IMR-90 (cell line): ENCODE measurements around the gene GINS3. TPM values are rescaled to one million over a fixed set of nuclear protein-coding genes. Genes with fewer than 3 reads are reported as not detected.

ENCODE experiments used
- ATAC-seq: fragments of 200-7000 bp; cut with Tn5 transposase; 2 replicates; pipeline ENCODE4 v1.9.1; 2020; ENCODE audit warnings: low read depth, mild to moderate bottlenecking, moderate library complexity
- BruUV-seq: library from RNA; stranded (reverse); fragments of 400-500 nt; replicated peaks from 2 replicates; lab custom pipeline; 2021; lab: Mats Ljungman, UMichigan
- CTCF ChIA-PET: fragments of 300-600 bp; formaldehyde crosslinking; extraction: SDS; loops from one replicate; lab custom pipeline; 2021; ENCODE audit warnings: antibody characterized with exemption; lab: Yijun Ruan, JAX
- POLR2A ChIA-PET: fragments of 300-600 bp; sonication (Branson Sonifier 250); formaldehyde crosslinking; loops from one replicate; lab custom pipeline; 2022; ENCODE audit warnings: antibody characterized with exemption; ENCODE audit not compliant: unreplicated experiment; lab: Charles Lee
- DNase-seq: peaks from one replicate; pipeline ENCODE4 v3.0.0; 2013
- H2AFZ ChIP-seq: replicated peaks from 2 replicates; pipeline ENCODE3; 2013; ENCODE audit warnings: low read length, mild to moderate bottlenecking; ENCODE audit not compliant: poor library complexity
- H2AK5ac ChIP-seq: 2 replicates; pipeline ENCODE4 v1.6.1; 2013; ENCODE audit warnings: low read depth, low read length, inconsistent platforms
- H2AK9ac ChIP-seq: replicated peaks from 2 replicates; pipeline ENCODE3; 2013; ENCODE audit warnings: mild to moderate bottlenecking, low read depth, low read length, moderate library complexity; ENCODE audit not compliant: poor library complexity
- H2BK120ac ChIP-seq: 2 replicates; pipeline ENCODE4 v1.6.1; 2013; ENCODE audit warnings: low read depth, low read length, inconsistent platforms
- H2BK15ac ChIP-seq: 3 replicates; pipeline ENCODE4 v1.6.1; 2013; ENCODE audit warnings: low read depth, low read length, inconsistent platforms
- H2BK20ac ChIP-seq: 2 replicates; pipeline ENCODE4 v1.6.1; 2013; ENCODE audit warnings: low read depth, mild to moderate bottlenecking, inconsistent platforms, low read length, moderate library complexity
- H2BK5ac ChIP-seq: 2 replicates; pipeline ENCODE4 v1.6.1; 2013; ENCODE audit warnings: mild to moderate bottlenecking, low read depth, low read length, inconsistent platforms; ENCODE audit not compliant: poor library complexity, severe bottlenecking
- H3K14ac ChIP-seq: replicated peaks from 2 replicates; pipeline ENCODE4 v1.6.1; 2013; ENCODE audit warnings: low read depth, low read length, inconsistent platforms
- H3K18ac ChIP-seq: 2 replicates; pipeline ENCODE4 v1.6.1; 2013; ENCODE audit warnings: low read depth, low read length, control low read depth
- H3K23ac ChIP-seq: 2 replicates; pipeline ENCODE4 v1.6.1; 2013; ENCODE audit warnings: low read depth, low read length, inconsistent platforms
- H3K27ac ChIP-seq: 2 replicates; pipeline ENCODE4 v1.5.1; 2013; ENCODE audit warnings: mild to moderate bottlenecking, control low read depth, low read length; ENCODE audit not compliant: insufficient read depth
- H3K27me3 ChIP-seq: 2 replicates; pipeline ENCODE4 v1.6.1; 2013; ENCODE audit warnings: low read length; ENCODE audit not compliant: control insufficient read depth, insufficient read depth
- H3K36me3 ChIP-seq: 2 replicates; pipeline ENCODE4 v1.6.1; 2013; ENCODE audit warnings: low read length, mixed read lengths; ENCODE audit not compliant: control insufficient read depth, insufficient read depth
- H3K4ac ChIP-seq: 2 replicates; pipeline ENCODE4 v1.6.1; 2013; ENCODE audit warnings: low read depth, low read length, inconsistent platforms
- H3K4me1 ChIP-seq: 2 replicates; pipeline ENCODE4 v1.6.1; 2013; ENCODE audit warnings: low read length, mixed read lengths; ENCODE audit not compliant: control insufficient read depth, insufficient read depth
- H3K4me2 ChIP-seq: 2 replicates; pipeline ENCODE4 v1.6.1; 2013; ENCODE audit warnings: low read depth, mild to moderate bottlenecking, control low read depth, low read length, moderate library complexity
- H3K4me3 ChIP-seq: 2 replicates; pipeline ENCODE4 v1.5.1; 2013; ENCODE audit warnings: low read depth, mild to moderate bottlenecking, control low read depth, low read length, moderate library complexity; ENCODE audit not compliant: insufficient read depth
- H3K56ac ChIP-seq: 2 replicates; pipeline ENCODE4 v1.6.1; 2013; ENCODE audit warnings: low read length, inconsistent platforms; ENCODE audit not compliant: insufficient read depth; ENCODE audit errors: extremely low read depth
- H3K79me1 ChIP-seq, 2 experiments: 2 replicates each; pipeline ENCODE4 v1.6.1; 2013; ENCODE audit warnings: low read length in 2 of 2, inconsistent platforms in 1 of 2, low read depth in 1 of 2
- H3K9ac ChIP-seq: 2 replicates; pipeline ENCODE4 v1.6.1; 2013; ENCODE audit warnings: low read depth, low read length, control low read depth
- H3K9me1 ChIP-seq: 2 replicates; pipeline ENCODE4 v1.6.1; 2013; ENCODE audit warnings: low read length, inconsistent platforms; ENCODE audit not compliant: insufficient read depth
- H3K9me3 ChIP-seq: 2 replicates; pipeline ENCODE4 v1.6.1; 2013; ENCODE audit warnings: low read length; ENCODE audit not compliant: control insufficient read depth, insufficient read depth
- H4K20me1 ChIP-seq: 2 replicates; pipeline ENCODE4 v1.6.1; 2013; ENCODE audit warnings: low read length, inconsistent platforms; ENCODE audit not compliant: insufficient read depth
- H4K5ac ChIP-seq: 2 replicates; pipeline ENCODE4 v1.6.1; 2013; ENCODE audit warnings: mild to moderate bottlenecking, low read depth, low read length, control low read depth
- H4K8ac ChIP-seq, 2 experiments: 2 replicates each; pipeline ENCODE4 v1.6.1; 2013; ENCODE audit warnings: low read depth in 2 of 2, low read length in 2 of 2, control low read depth in 1 of 2, inconsistent platforms in 1 of 2
- H4K91ac ChIP-seq: 2 replicates; pipeline ENCODE4 v1.6.1; 2013; ENCODE audit warnings: low read depth, low read length, inconsistent platforms; ENCODE audit not compliant: insufficient read depth
- BHLHE40 ChIP-seq: fragments of 150-350 bp; IDR thresholded peaks from 2 replicates; pipeline ENCODE4 v1.6.1; 2016; ENCODE audit warnings: mild to moderate bottlenecking, low read depth, low read length
- CEBPB ChIP-seq: IDR thresholded peaks from 2 replicates; pipeline ENCODE4 v1.6.1; 2012; ENCODE audit warnings: low read depth, low read length, improper control_type of control experiment
- CHD1 ChIP-seq: IDR thresholded peaks from 2 replicates; pipeline ENCODE4 v1.6.1; 2012; ENCODE audit warnings: low read depth, low read length, improper control_type of control experiment
- ELK1 ChIP-seq: fragments of 150-350 bp; IDR thresholded peaks from 2 replicates; pipeline ENCODE4 v1.6.1; 2016; ENCODE audit warnings: low read depth, mild to moderate bottlenecking, low read length, moderate library complexity, borderline replicate concordance
- FOS ChIP-seq: fragments of 150-350 bp; IDR thresholded peaks from 2 replicates; pipeline ENCODE4 v1.6.1; 2016; ENCODE audit warnings: low read depth, low read length
- MAFK ChIP-seq: IDR thresholded peaks from 2 replicates; pipeline ENCODE4 v1.6.1; 2012; ENCODE audit warnings: low read depth, low read length, improper control_type of control experiment
- MAZ ChIP-seq: IDR thresholded peaks from 2 replicates; pipeline ENCODE4 v1.6.1; 2012; ENCODE audit warnings: low read depth, mild to moderate bottlenecking, low read length, improper control_type of control experiment, moderate library complexity, borderline replicate concordance
- MXI1 ChIP-seq: IDR thresholded peaks from 2 replicates; pipeline ENCODE4 v1.6.1; 2012; ENCODE audit warnings: low read depth, mild to moderate bottlenecking, low read length, moderate library complexity, borderline replicate concordance
- NFE2L2 ChIP-seq: fragments of 150-350 bp; IDR thresholded peaks from 2 replicates; pipeline ENCODE4 v1.6.1; 2016; ENCODE audit warnings: low read depth, mild to moderate bottlenecking, low read length
- POLR2A ChIP-seq: IDR thresholded peaks from 2 replicates; pipeline ENCODE4 v1.6.1; 2012; ENCODE audit warnings: mild to moderate bottlenecking, low read depth, low read length
- RAD21 ChIP-seq: IDR thresholded peaks from 2 replicates; pipeline ENCODE4 v1.6.1; 2012; ENCODE audit warnings: low read length, improper control_type of control experiment
- RCOR1 ChIP-seq: IDR thresholded peaks from 2 replicates; pipeline ENCODE4 v1.6.1; 2012; ENCODE audit warnings: mild to moderate bottlenecking, low read length, improper control_type of control experiment; ENCODE audit not compliant: insufficient replicate concordance
- RFX5 ChIP-seq: IDR thresholded peaks from 2 replicates; pipeline ENCODE4 v1.8.0; 2012; ENCODE audit warnings: low read depth, mild to moderate bottlenecking, low read length, moderate library complexity
- SMC3 ChIP-seq: fragments of 150-350 bp; IDR thresholded peaks from 2 replicates; pipeline ENCODE4 v1.6.1; 2016; ENCODE audit warnings: low read depth, mild to moderate bottlenecking, antibody characterized with exemption, low read length, moderate library complexity
- dilution Hi-C: fragments of 300-500 bp; cut with HindIII; formaldehyde crosslinking; loops from one replicate; pipeline ENCODE4 v1.14.3; 2018; ENCODE audit warnings: low sequenced_read_pairs; ENCODE audit not compliant: unreplicated experiment
- in situ Hi-C: fragments of 300-500 bp; cut with MboI; formaldehyde crosslinking; loops from 3 replicates; pipeline ENCODE4 v1.14.3; 2019; ENCODE audit warnings: low sequenced_read_pairs, inconsistent platforms, mixed read lengths
- intact Hi-C: fragments of 100-400 bp; cut with micrococcal nuclease; formaldehyde crosslinking; loops from 2 replicates; pipeline ENCODE4 v1.10.0; 2022
- polyA plus RNA-seq, 3 experiments: library from polyadenylated mRNA; depleted of rRNA; stranded (reverse); fragments of >200 nt; gene quantifications; 2 replicates each; pipeline ENCODE4 v1.2.3, GENCODE V29; 2012; ENCODE audit warnings: low replicate concordance in 1 of 3
- total RNA-seq: library from RNA; depleted of rRNA; stranded (reverse); fragments of >200 nt; gene quantifications from 2 replicates; pipeline ENCODE4 v1.2.3, GENCODE V29; 2012
- TF ChIP-seq, protein P1 (sequence below): conservative IDR thresholded peaks from 2 replicates; pipeline ENCODE4 v1.5.1; 2012; ENCODE audit warnings: mild to moderate bottlenecking, low read depth, low read length, improper control_type of control experiment
- TF ChIP-seq, protein P2 (sequence below): fragments of 150-350 bp; IDR thresholded peaks from 2 replicates; pipeline ENCODE4 v1.6.1; 2017; ENCODE audit warnings: mild to moderate bottlenecking, antibody characterized with exemption, low read length, low read depth

GINS3 gene
- total and polyA plus RNA-seq, 2 of the 4 experiments (the other 2 are of a cell fraction) = 5.2 to 5.4 TPM

- H3K27me3 ChIP-seq = no peaks in the 10 kb centered on the region
- H4K5ac ChIP-seq = no peak overlapping the region
- H3K27ac ChIP-seq = no peak overlapping the region
- H3K4me2 ChIP-seq = no peak overlapping the region
- no peak overlapping the region for H2BK15ac ChIP-seq
- no peak overlapping the region for H3K9ac ChIP-seq
- DNase-seq = no peak
- H4K91ac ChIP-seq = no peak overlapping the region
- H2BK120ac ChIP-seq = no peak overlapping the region
- no peak overlapping the region for H2BK20ac ChIP-seq
- no peaks in the 10 kb centered on the region for H3K9me1 ChIP-seq
- no TSS peak for BruUV-seq
- ATAC-seq = no peak
- H3K14ac ChIP-seq = no peak overlapping the region
- no peak overlapping the region for H3K4me3 ChIP-seq
- no peak overlapping the region for H2BK5ac ChIP-seq
- H2AK5ac ChIP-seq = no peak overlapping the region
- in situ Hi-C loops (no loop called here), intact Hi-C loops (no loop called here), dilution Hi-C loops (no loop called here)
- no peaks in the 10 kb centered on the region for H3K9me3 ChIP-seq
- no peaks in the 10 kb centered on the region for H3K79me1 ChIP-seq
- H3K4ac ChIP-seq = no peak overlapping the region
- TF ChIP-seq MAZ (no peak), CHD1 (no peak), RFX5 (no peak), FOS (no peak), NFE2L2 (no peak), MAFK (no peak), SMC3 (no peak), MXI1 (no peak), POLR2A (no peak), RCOR1 (no peak), ELK1 (no peak), BHLHE40 (no peak), RAD21 (no peak), CEBPB (no peak)
- TF ChIP-seq, protein P1, sequence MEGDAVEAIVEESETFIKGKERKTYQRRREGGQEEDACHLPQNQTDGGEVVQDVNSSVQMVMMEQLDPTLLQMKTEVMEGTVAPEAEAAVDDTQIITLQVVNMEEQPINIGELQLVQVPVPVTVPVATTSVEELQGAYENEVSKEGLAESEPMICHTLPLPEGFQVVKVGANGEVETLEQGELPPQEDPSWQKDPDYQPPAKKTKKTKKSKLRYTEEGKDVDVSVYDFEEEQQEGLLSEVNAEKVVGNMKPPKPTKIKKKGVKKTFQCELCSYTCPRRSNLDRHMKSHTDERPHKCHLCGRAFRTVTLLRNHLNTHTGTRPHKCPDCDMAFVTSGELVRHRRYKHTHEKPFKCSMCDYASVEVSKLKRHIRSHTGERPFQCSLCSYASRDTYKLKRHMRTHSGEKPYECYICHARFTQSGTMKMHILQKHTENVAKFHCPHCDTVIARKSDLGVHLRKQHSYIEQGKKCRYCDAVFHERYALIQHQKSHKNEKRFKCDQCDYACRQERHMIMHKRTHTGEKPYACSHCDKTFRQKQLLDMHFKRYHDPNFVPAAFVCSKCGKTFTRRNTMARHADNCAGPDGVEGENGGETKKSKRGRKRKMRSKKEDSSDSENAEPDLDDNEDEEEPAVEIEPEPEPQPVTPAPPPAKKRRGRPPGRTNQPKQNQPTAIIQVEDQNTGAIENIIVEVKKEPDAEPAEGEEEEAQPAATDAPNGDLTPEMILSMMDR = no peak
- TF ChIP-seq, protein P2, sequence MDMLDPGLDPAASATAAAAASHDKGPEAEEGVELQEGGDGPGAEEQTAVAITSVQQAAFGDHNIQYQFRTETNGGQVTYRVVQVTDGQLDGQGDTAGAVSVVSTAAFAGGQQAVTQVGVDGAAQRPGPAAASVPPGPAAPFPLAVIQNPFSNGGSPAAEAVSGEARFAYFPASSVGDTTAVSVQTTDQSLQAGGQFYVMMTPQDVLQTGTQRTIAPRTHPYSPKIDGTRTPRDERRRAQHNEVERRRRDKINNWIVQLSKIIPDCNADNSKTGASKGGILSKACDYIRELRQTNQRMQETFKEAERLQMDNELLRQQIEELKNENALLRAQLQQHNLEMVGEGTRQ = no peak
- no peak overlapping the region for H3K23ac ChIP-seq
- H2AK9ac ChIP-seq = no peak overlapping the region
- no peaks in the 10 kb centered on the region for H3K36me3 ChIP-seq
- ChIA-PET POLR2A (no interaction called here), CTCF (no interaction called here)
- H3K4me1 ChIP-seq = no peaks in the 10 kb centered on the region
- H3K18ac ChIP-seq = no peak overlapping the region
- no peaks in the 10 kb centered on the region for H4K20me1 ChIP-seq
- no peak overlapping the region for H4K8ac ChIP-seq
- H3K56ac ChIP-seq = no peak overlapping the region
- no peak overlapping the region for H2AFZ ChIP-seq
Observed at GRCh38 chr16:58361726-58362125, 30.5 kb upstream of the GINS3 start.
